Loucy (cell line): Measurements from ENCODE around the gene RNASE7.

Experiments
- H2AFZ ChIP-seq: fragments of 200-600 bp; sonication (generic); 2 replicates; pipeline ENCODE4 v1.6.0; 2016; ENCODE audit warnings: antibody characterized with exemption, mild to moderate bottlenecking, low read length, moderate library complexity
- H3F3A ChIP-seq: fragments of 200-600 bp; 2 replicates; pipeline ENCODE4 v1.6.0; 2016; ENCODE audit warnings: antibody characterized with exemption, low read depth, mild to moderate bottlenecking
- H3K27me3 ChIP-seq: fragments of 200-600 bp; sonication (generic); 2 replicates; pipeline ENCODE4 v1.6.1; 2014; ENCODE audit warnings: low read length, mild to moderate bottlenecking; ENCODE audit not compliant: insufficient read depth, poor library complexity, severe bottlenecking
- H3K36me3 ChIP-seq: fragments of 200-600 bp; sonication (generic); 2 replicates; pipeline ENCODE4 v1.6.1; 2016; ENCODE audit warnings: low read length; ENCODE audit not compliant: insufficient read depth
- H3K4me1 ChIP-seq: fragments of 200-600 bp; sonication (generic); 2 replicates; pipeline ENCODE4 v1.5.1; 2014; ENCODE audit warnings: low read length, mild to moderate bottlenecking; ENCODE audit not compliant: insufficient read depth, poor library complexity, severe bottlenecking
- H3K4me2 ChIP-seq: fragments of 200-600 bp; sonication (generic); 2 replicates; pipeline ENCODE4 v1.6.0; 2014; ENCODE audit warnings: antibody characterized with exemption, low read length, low read depth, mild to moderate bottlenecking; ENCODE audit not compliant: poor library complexity, severe bottlenecking
- H3K4me3 ChIP-seq: fragments of 200-600 bp; sonication (generic); 2 replicates; pipeline ENCODE4 v1.5.1; 2014; ENCODE audit warnings: low read length, mild to moderate bottlenecking, mixed read lengths; ENCODE audit not compliant: poor library complexity, severe bottlenecking
- H3K79me2 ChIP-seq: fragments of 200-600 bp; sonication (generic); 2 replicates; pipeline ENCODE4 v1.6.1; 2014; ENCODE audit warnings: low read length; ENCODE audit not compliant: insufficient read depth
- H3K9ac ChIP-seq: fragments of 200-600 bp; sonication (generic); 2 replicates; pipeline ENCODE4 v1.6.0; 2014; ENCODE audit warnings: mild to moderate bottlenecking, low read depth, low read length, moderate library complexity; ENCODE audit not compliant: poor library complexity, severe bottlenecking
- H3K9me2 ChIP-seq: fragments of 200-600 bp; sonication (generic); replicated peaks from 2 replicates; pipeline ENCODE4 v1.6.1; 2016; ENCODE audit warnings: low read depth, low read length, mixed read lengths
- H3K9me3 ChIP-seq: fragments of 200-600 bp; sonication (generic); 2 replicates; pipeline ENCODE4 v1.6.1; 2014; ENCODE audit warnings: mild to moderate bottlenecking, antibody characterized with exemption, low read length, low read depth; ENCODE audit not compliant: insufficient read depth
- H4K20me1 ChIP-seq: fragments of 200-600 bp; sonication (generic); 2 replicates; pipeline ENCODE4 v1.6.0; 2014; ENCODE audit warnings: antibody characterized with exemption, low read length, mild to moderate bottlenecking; ENCODE audit not compliant: insufficient read depth, poor library complexity, severe bottlenecking
- CTCF ChIP-seq: fragments of 200-600 bp; sonication (generic); conservative IDR thresholded peaks from 2 replicates; pipeline ENCODE4 v1.5.1; 2014; ENCODE audit warnings: mild to moderate bottlenecking, antibody characterized with exemption, low read length
- EZH2phosphoT487 ChIP-seq: fragments of 200-600 bp; IDR thresholded peaks from 2 replicates; pipeline ENCODE4 v1.6.1; 2018; ENCODE audit warnings: antibody characterized with exemption, mild to moderate bottlenecking, moderate library complexity, borderline replicate concordance

The RNASE7 gene

GRCh38 chr14:21016413-21017190 lies 25.6 kb upstream of the RNASE7 start:
- Histone ChIP-seq H3K9me3 (no peaks in the 10 kb centered on the region), H3K4me2 (no peak overlapping the region), H2AFZ (no peak overlapping the region), H3K4me3 (no peak overlapping the region), H3K9ac (no peak overlapping the region), H4K20me1 (no peaks in the 10 kb centered on the region), H3K27me3 (no peaks in the 10 kb centered on the region), H3K79me2 (no peaks in the 10 kb centered on the region), H3K36me3 (no peaks in the 10 kb centered on the region), H3K9me2 (no peaks in the 10 kb centered on the region), H3K4me1 (no peaks in the 10 kb centered on the region), H3F3A (no peaks in the 10 kb centered on the region)
- TF ChIP-seq CTCF = no peak
- TF ChIP-seq EZH2phosphoT487 = no peak

GRCh38 chr14:21017528-21018245 lies 24.5 kb upstream of the RNASE7 start:
- Histone ChIP-seq H3K9ac (no peak overlapping the region), H3K4me3 (no peak overlapping the region), H3K4me2 (no peak overlapping the region), H3K4me1 (no peaks in the 10 kb centered on the region), H3K27me3 (no peaks in the 10 kb centered on the region), H3K36me3 (no peaks in the 10 kb centered on the region), H2AFZ (no peak overlapping the region), H4K20me1 (no peaks in the 10 kb centered on the region), H3F3A (no peaks in the 10 kb centered on the region), H3K9me3 (no peaks in the 10 kb centered on the region), H3K9me2 (no peaks in the 10 kb centered on the region), H3K79me2 (no peaks in the 10 kb centered on the region)
- TF ChIP-seq EZH2phosphoT487 = no peak
- TF ChIP-seq CTCF = no peak

GRCh38 chr14:21018286-21018685 lies 23.9 kb upstream of the RNASE7 start:
- TF ChIP-seq EZH2phosphoT487 (no peak), CTCF (no peak)
- H3K9me2 ChIP-seq = no peaks in the 10 kb centered on the region
- H3K4me3 ChIP-seq = no peak overlapping the region
- H2AFZ ChIP-seq = no peak overlapping the region
- H4K20me1 ChIP-seq = no peaks in the 10 kb centered on the region
- H3K36me3 ChIP-seq = no peaks in the 10 kb centered on the region
- H3K4me1 ChIP-seq = no peaks in the 10 kb centered on the region
- H3K4me2 ChIP-seq = no peak overlapping the region
- H3K79me2 ChIP-seq = no peaks in the 10 kb centered on the region
- H3K9me3 ChIP-seq = no peaks in the 10 kb centered on the region
- no peaks in the 10 kb centered on the region for H3K27me3 ChIP-seq
- H3F3A ChIP-seq = no peaks in the 10 kb centered on the region
- H3K9ac ChIP-seq = no peak overlapping the region
